ENCODE results near the gene FANCD2.

- no peak for TF ChIP-seq CTCF (IDR thresholded peaks at IDR 0.05)
- no peak for TF ChIP-seq ZFX (IDR thresholded peaks at IDR 0.05; ENCODE audit: borderline replicate concordance)
Measured at GRCh38 chr3:10149226-10149625, 123.0 kb downstream of the FANCD2 start.
